Lung (tissue), 12 donors: ENCODE data around the gene PRSS2. TPM values are rescaled to one million over a fixed set of nuclear protein-coding genes. Genes with fewer than 3 reads are reported as not detected.

Experiments used
- ATAC-seq: fragments of 200-7000 bp; cut with Tn5 transposase; one replicate; pipeline ENCODE4 v1.9.1; 2020; ENCODE audit warnings: moderate number of reproducible peaks; ENCODE audit not compliant: insufficient read depth, low FRiP score
- DNase-seq, 3 donors: peaks; one replicate each; pipeline ENCODE4 v3.0.0-alpha.2; 2013 to 2017
- H3K27ac ChIP-seq, 2 donors: one replicate each; pipeline ENCODE4 v1.5.1; 2013; ENCODE audit warnings: mild to moderate bottlenecking in 2 of 2, moderate library complexity in 2 of 2, control low read depth in 1 of 2, inconsistent platforms in 1 of 2, low read depth in 1 of 2, low read length in 1 of 2
- H3K27me3 ChIP-seq, 3 donors: one replicate each; pipeline ENCODE4 v1.5.1; 2013; ENCODE audit warnings: low read length in 2 of 3; ENCODE audit not compliant: control insufficient read depth in 3 of 3, insufficient read depth in 3 of 3
- H3K36me3 ChIP-seq, 4 donors: one replicate each; pipeline ENCODE4 v1.5.1; 2013; ENCODE audit warnings: low read length in 4 of 4, mild to moderate bottlenecking in 1 of 4, moderate library complexity in 1 of 4; ENCODE audit not compliant: control insufficient read depth in 4 of 4, insufficient read depth in 4 of 4
- H3K4me1 ChIP-seq, 5 donors: one replicate each; pipeline ENCODE4 v1.5.1; 2013; ENCODE audit warnings: low read length in 5 of 5, mild to moderate bottlenecking in 2 of 5, moderate library complexity in 1 of 5; ENCODE audit not compliant: control insufficient read depth in 5 of 5, insufficient read depth in 5 of 5
- H3K4me3 ChIP-seq: one replicate; pipeline ENCODE4 v1.5.1; 2013; ENCODE audit warnings: mild to moderate bottlenecking, control low read depth, moderate library complexity
- H3K9ac ChIP-seq, 2 donors: one replicate each; pipeline ENCODE4 v1.5.1; 2013; ENCODE audit warnings: low read length in 2 of 2, control low read depth in 1 of 2; ENCODE audit not compliant: insufficient read depth in 1 of 2
- H3K9me3 ChIP-seq, 4 donors: one replicate each; pipeline ENCODE4 v1.5.1; 2013; ENCODE audit warnings: low read length in 3 of 4, mild to moderate bottlenecking in 1 of 4, moderate library complexity in 1 of 4; ENCODE audit not compliant: control insufficient read depth in 4 of 4, insufficient read depth in 3 of 4
- CTCF ChIP-seq: IDR thresholded peaks from 2 replicates; pipeline ENCODE4 v1.5.1; 2012; ENCODE audit warnings: mild to moderate bottlenecking; ENCODE audit errors: control extremely low read depth, extremely low read depth
- WGBS, 2 donors: extraction: QIAGEN DNeasy Blood & Tissue Kit; methylation state at CpG; one replicate each; pipeline ENCODE4 v1.1.7; 2013; 5-methylcytosine and 5-hydroxymethylcytosine counted together
- polyA plus RNA-seq, 2 donors: library from polyadenylated mRNA; stranded (reverse); fragments of 200-250 nt; gene quantifications; one replicate each; pipeline ENCODE4 v1.2.1, GENCODE V29; 2013
- total RNA-seq, 2 donors: library from RNA; depleted of rRNA in 1 of 2; stranded (reverse); fragments of >200 nt in 1 of 2; gene quantifications; one replicate each; pipeline ENCODE4 v1.2.1, GENCODE V29; 2014 to 2021
- donor health status: control.
- donor health status: control.
- donor health status: Bipolar disorder and iron deficiency.
- donor health status: healthy.
- donor health status: DM: yes; HTN: yes; CAD: no.

Gene PRSS2
- total and polyA plus RNA-seq, 4 donors = 0.35 to 47.9 (median 1.7) TPM; not detected in 1

DNA sequence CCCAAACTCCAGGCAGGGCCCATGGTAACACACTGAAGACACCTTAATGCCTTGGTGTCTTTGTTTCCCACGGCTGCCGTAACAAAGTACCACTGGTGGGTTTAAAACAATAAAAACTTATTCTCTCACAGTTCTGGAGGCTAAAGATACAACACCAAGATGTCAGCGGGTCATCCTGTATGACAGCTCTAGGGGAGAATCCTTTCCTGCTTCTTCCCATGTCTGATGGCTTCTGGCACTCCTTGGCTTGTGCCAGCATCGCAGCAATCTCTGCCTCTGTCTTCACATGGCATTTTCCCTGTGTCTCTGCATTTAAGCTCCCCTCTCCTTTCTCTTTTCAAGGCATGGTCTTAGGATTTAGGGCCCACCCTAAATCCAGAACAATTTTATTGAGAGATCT lies 33.1 kb downstream of the PRSS2 start:
- H3K36me3 ChIP-seq = no peaks in the 10 kb centered on the region
- no peak for DNase-seq
- no peaks in the 10 kb centered on the region for H3K9me3 ChIP-seq
- peaks cover 9 to 42% (median 18%) of the 10 kb centered on the region in 3 donors for H3K27me3 ChIP-seq
- 87 to 93% methylated on average over 4 of the region's 4 CpGs for WGBS, 2 donors
- no peak overlapping the region for H3K9ac ChIP-seq
- no peak for TF ChIP-seq CTCF
- peaks cover 0 to 2% (median 0%) of the 10 kb centered on the region in 5 donors for H3K4me1 ChIP-seq
- no peak overlapping the region for H3K27ac ChIP-seq
- no peak overlapping the region for H3K4me3 ChIP-seq
- no peak for ATAC-seq

- Histone ChIP-seq H3K36me3 (no peaks in the 10 kb centered on the region), H3K27me3 (peaks cover 9 to 38% (median 9%) of the 10 kb centered on the region in 3 donors), H3K4me3 (no peak overlapping the region), H3K9ac (no peak overlapping the region), H3K27ac (peak overlapping the region in 1 of 2 donors; percentile 26), H3K9me3 (no peaks in the 10 kb centered on the region), H3K4me1 (no peaks in the 10 kb centered on the region)
- ATAC-seq (no peak), DNase-seq (no peak)
- TF ChIP-seq CTCF = no peak
- WGBS, 2 donors = 35 to 39% methylated on average over 4 of the region's 4 CpGs
Observed at GRCh38 chr7:142804728-142805207, 34.0 kb downstream of the PRSS2 start.

GRCh38 chr7:142805350-142806021 lies 34.7 kb downstream of the PRSS2 start:
- no peak overlapping the region for H3K27ac ChIP-seq
- WGBS, 2 donors = 79 to 82% methylated on average over 3 of the region's 3 CpGs
- no peak overlapping the region for H3K9ac ChIP-seq
- ATAC-seq = no peak
- H3K4me1 ChIP-seq = no peaks in the 10 kb centered on the region
- H3K36me3 ChIP-seq = no peaks in the 10 kb centered on the region
- no peak overlapping the region for H3K4me3 ChIP-seq
- TF ChIP-seq CTCF = no peak
- H3K9me3 ChIP-seq = no peaks in the 10 kb centered on the region
- DNase-seq = no peak
- peaks cover 4 to 37% (median 9%) of the 10 kb centered on the region in 3 donors for H3K27me3 ChIP-seq

- Histone ChIP-seq H3K36me3 (no peaks in the 10 kb centered on the region), H3K4me1 (no peaks in the 10 kb centered on the region), H3K27ac (no peak overlapping the region), H3K27me3 (peaks cover 0 to 34% (median 9%) of the 10 kb centered on the region in 3 donors), H3K4me3 (no peak overlapping the region), H3K9ac (no peak overlapping the region), H3K9me3 (no peaks in the 10 kb centered on the region)
- 35% methylated on average over 2 of the region's 2 CpGs for WGBS, 2 donors
- no peak for TF ChIP-seq CTCF
- no peak for ATAC-seq
- DNase-seq = no peak
Observed at GRCh38 chr7:142806022-142806356, 35.2 kb downstream of the PRSS2 start.
